Hippocampal formation (tissue), 2 donors: ENCODE data around the gene QSOX2.
"Not testable (repeated sequence)": the region's sequence is repeated elsewhere in the genome, so short reads cannot be mapped to it uniquely, and the experiment has no call there.

Experiments used
- DNase-seq, 2 donors: peaks; one replicate each; lab custom pipeline; 2025; lab: John Stamatoyannopoulos, UW

Gene QSOX2

DNA sequence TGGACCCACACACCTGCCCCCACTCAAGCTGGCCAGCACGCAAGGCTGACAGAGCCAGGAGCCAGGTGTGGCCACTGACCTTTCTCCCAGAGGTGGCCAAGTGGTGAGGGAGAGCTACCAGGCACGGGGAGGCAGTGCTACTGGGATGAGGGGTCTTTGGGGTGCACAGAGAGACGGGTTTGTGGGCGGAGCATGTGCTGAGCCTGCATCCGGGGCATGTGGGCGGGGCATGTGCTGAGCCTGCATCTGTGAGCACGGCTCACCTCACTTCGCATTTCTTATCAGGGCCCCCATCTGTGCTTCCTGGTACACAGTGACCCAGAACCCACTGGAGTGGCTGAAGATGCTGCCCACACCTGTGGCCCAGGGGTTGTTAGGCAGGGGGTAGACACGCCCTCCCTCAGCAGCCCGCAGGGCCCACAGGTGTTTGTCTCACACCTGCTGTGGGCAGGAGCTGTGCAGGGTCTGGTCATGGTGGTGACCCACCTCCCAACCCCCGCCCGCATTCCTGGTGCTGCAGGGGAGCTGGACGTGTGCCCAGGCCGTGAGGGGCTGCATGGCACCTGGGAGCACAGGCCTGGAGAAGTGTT is 36.8 kb upstream of the QSOX2 start:
- DNase-seq, result no peak

DNA sequence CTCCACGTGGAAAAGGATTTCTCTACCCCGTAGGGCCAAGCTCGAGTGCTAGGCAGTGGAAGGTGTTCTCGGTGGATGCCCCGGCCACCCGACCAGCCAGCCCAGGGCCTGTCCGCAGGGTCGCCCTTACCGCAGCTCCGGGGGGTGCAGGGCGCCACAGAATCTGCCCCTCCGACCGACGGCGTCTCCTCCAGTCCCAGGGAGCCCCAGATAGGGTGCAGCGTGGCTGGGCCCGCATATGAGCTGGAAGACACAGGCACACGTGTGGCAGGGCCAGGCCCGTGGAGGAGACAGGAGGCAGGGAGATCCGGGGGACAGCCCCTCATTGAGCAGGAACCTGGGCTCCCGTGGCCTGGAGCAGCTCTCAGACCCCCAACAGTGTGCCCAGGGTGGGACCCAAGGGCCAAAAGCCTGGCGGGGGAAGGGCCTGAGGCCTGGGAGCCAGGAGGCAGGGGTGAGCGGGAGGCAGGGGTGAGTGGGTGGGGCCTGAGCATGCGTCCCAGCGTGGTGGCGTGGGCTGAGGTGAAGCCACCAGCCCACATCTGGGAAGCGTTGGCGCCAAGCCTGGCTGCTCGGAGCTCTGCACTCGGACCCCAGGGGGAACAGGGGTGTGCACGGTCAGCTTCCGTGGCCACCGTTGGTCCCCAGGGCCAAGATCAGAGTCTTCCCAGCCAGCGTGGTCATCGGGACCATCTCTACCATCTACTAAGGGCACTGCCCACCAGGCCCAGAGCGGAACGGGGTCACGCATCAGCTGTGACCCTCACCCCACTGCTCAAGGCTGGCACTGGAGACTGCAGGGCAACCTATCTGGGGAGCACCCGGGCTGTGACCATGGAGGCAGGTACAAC is 36.0 kb upstream of the QSOX2 start:
- no peak for DNase-seq

DNA sequence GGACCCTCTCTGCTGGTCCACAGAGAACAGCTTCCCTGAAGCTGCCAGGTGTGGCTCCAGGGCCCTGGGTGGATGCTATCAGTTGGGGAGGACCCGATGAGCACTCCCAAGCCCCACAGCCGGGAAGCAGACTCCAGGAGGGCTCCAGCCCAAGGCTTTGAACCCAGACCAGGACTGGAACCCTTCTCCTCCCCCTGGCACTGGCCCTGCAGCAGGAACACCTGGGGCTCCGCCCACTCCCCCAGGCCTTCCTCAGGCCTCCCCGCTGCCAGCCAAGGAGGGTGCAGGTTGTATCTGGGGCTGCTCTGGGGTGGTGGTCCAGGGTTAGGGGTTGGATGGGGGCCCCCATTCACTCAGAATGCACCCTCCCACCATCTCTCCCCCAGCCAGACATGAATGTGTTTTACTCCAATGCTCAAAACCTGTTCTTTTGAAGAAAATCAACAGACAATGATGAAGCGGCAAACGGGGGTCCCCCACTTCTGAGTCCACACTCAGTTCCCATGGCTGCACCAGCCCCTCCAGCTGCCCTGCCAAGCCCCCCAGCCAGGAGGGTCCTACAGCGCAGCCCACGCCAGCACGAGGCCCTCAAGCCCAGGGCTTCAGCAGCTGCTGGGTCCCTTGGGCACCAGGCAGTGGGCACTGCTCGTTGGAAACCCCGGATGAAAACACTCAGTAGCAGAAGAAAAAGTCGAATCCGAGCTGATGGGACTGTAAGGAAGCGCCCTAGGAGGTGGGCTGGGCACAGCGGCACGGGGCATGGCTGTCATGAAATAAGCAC is 35.1 kb upstream of the QSOX2 start:
- DNase-seq, result no peak

DNA sequence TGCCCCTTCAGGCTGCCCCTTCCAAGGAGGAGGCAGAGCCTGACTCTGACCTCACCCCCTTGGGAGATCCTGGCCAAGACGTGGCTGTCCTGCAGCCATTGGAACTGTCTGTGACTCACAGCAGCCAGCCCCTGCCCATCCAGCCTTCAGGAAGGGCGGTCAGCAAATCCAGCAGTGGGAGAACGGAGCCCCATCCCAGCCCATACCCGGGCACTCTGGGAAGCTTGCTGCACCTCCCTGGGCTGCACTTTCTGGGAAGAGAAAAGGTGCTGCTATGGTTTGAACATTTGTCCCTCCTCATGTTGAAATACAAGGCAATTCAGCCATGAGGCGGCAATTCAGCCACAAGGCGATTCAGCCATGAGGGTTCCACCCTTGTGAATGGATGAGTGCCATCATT is 33.9 kb upstream of the QSOX2 start:
- DNase-seq, result no peak

DNA sequence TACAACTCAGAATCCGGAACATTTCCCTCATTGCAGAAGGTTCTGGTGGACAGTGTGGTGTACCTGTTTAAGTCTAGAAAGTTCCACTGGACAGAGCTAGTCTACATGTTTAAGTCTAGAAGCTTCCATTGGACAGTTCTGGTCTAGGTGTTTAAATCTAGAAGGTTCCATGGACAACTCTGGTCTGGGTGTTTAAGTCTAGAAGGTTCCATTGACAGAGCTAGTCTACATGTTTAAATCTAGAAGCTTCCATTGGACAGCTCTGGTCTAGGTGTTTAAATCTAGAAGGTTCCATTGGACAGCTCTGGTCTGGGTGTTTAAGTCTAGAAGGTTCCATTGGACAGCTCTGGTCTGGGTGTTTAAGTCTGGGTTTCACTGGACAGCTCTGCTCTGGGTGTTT is 33.3 kb upstream of the QSOX2 start:
- no peak for DNase-seq

DNA sequence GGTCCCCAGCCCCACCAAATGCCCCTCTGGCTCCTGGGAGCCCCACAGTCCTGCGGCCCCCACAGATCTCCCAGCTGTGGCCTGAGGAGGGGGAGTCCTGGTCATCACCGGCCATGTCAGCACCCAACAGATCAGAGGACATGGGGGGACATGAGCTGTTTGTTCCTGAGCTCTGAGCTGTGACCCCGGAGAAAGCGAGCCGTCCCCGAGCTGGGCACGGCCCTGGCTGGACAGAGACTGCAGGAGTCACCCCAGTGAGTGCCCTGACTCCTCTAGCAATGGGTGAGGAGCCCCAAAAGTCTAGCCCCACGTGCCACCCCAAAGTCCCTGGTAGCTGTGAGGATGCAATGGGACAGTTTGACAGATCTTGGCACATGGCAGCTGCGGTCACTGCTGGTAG is 32.6 kb upstream of the QSOX2 start:
- no peak for DNase-seq

DNA sequence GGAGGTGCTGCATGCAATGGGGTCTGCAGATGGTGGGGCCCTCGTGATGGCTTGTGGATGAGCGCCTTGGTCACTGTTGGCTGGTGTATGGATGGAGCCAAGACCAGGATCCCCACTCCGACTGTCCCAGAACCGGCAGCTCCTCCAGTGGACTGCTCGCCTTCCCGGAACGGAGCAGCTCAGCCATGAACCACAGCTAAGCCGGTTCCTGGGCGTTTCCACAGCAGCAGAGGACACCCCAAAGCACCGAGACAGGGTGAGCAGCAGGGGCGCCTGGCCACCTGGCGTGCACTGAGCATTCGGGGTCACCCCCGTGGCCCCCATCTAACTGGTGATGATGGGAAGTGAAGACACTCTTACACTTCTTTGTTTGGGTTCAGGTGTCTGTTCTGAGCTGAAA is 32.1 kb upstream of the QSOX2 start:
- DNase-seq, result no peak

DNA sequence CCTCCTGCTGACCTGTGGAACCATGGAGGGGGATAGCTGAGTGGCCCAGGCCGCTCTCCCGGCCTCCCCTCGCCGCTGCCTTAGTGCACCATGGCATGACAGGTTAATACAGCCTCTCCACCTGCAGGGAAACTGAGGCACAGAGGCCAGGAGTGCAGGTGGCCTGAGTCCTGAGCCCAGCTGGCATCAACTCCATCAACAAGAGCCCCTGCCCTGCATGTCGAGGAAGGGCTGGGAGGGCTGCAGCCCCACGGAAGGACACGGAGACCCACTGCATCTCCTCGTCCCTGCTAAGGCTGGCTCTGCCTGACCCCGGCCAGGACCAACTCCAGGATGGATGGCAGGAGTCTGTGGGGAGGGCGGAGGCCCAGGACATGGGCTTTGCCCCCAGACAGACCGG is 31.1 kb upstream of the QSOX2 start:
- no peak for DNase-seq

DNA sequence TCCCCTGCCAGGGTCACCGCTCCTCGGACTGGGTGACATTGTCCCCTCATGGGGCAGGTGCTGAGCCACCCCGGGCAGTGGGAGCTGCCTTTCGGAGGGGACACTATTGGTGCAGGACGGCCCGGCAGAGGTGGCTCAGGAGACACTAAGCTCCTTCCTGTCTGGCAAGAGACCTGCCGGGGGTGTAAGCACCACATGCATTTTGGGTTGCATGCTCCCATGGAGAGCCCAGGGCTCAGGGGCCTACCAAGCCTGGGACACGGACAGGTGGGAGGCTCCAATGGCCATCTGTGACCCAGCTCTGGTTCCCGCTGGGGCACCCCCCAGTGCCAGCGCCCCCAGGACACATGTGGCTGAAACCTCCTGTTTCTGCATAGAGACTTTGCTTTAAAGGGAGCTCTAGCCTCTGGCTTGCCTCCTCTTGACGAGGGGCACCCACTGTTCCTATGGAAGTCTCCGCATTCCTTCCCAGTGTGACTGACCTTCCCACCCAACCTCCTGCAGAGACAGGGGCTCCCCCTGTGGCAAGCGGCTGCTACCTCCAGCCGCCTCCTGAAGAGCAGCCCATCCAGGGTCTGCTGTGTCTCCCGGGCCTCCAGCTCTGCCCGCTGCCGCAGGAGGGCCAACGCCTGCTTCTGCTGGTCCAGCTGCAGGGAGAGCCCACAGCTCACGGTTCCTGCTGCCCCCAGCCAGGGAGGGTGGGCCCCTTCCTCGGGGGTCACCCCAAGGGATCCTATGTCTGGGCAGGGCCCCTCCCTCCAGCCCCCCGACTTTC is 30.2 kb upstream of the QSOX2 start:
- DNase-seq, result no peak

DNA sequence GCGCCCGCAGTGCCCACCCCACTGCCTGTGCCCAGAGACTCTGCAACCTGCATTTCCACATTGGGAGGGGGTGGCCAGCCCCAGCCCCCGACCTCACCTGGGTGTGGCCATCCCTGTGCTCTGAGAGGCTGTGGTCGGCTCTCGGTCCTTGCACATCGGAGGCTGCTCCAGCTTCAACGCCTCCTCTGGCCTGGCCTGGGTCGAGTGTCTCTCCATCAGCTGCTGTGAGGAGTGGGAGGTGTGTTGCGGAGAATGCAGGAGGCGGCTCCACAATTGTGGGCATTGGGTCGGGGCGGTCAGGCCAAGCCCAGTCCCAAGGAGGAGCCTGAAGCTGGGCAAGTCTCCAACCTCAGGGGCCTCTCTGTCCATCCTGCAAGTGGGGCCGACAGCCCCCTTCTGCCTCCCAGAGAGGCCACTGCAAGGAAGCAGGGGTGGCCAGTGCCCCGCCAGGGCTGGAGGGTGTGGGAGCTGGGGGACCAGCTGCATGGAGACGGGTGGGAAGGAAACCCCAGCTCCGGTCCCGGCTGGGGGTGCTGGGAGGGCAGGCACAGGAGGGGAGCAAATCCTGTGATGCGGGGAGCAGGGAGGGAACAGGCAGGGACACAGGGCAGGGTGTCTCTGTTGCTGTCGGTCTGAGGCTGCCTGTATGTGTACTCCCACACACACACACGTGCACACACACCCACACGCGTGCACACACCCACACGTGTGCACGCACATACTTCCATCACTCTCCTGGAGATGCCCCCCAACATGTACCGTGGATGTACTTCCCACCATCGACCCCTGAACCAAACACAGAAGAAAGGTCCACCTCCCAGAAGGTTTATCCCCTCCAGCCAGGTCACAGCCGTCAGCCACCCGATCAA is 29.4 kb upstream of the QSOX2 start:
- no peak for DNase-seq

DNA sequence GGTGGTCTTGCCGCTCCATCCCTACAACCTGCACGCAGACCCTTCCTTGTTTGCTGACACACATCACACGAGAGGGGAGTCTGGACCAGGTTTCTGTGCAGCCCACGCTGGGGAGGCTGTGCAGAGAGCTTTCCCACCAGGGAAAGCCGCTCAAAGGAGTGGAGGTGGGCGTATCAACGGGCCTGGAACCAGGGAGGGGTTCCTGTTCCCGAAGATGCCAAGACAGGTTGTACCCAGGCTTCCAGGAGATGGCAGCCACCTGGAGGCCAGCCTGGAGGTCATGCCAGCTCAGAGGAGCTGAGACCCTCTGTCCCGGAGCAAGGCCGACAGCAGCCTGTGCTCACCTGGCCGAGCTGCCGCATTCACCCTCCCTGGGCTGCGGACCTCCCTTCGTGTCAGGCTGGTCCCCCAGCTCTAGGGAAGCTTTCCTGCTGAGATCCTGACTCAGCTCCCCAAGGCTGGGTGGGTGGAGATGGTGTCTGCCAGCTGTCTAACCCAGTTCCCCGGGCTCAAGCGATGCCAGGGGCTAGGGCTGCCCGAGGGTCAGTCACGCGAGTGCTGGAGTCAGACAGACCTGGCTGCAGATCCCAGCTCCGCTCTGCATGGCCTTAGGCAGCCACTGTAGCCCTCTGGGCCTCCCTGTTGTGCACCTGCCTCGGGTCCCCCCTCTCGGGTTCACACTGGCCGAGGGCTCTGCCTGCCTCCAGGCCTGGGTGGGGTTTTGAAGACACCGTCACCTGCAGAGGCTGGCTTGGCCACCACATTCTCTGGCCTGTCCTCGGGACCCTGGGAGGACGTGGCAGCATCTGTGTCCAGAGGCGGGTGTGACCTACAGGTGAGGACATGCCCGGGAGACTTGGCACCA is 28.5 kb upstream of the QSOX2 start:
- DNase-seq, result no peak

DNA sequence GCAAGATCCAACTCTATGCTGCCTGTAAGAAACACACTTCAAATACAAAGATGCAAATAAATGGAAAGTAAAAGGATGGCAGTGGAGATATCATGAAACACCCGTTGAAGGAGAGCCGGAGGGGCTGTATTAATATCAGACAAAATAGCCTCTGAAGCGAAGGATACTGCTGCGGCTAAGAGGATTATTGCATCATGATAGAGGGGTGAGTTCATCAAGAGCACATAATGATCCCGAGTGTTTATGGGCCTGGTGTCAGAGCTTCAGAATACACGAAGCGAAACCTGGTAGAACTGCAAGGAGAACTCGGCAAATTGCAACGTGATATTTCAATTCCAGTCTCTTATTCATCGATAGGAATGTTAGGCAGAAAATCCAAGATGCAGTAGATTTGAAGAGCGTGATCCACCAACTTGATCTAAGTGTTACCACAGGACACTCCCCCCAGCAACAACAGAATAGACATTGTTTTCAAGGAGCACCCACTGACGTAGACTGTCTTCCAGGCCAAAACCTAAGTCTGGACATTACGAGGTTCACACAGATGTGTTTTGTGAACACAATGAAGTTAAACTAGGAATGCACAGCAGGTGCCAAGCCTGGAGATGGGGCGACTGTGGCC is 27.7 kb upstream of the QSOX2 start:
- DNase-seq, result no peak

DNA sequence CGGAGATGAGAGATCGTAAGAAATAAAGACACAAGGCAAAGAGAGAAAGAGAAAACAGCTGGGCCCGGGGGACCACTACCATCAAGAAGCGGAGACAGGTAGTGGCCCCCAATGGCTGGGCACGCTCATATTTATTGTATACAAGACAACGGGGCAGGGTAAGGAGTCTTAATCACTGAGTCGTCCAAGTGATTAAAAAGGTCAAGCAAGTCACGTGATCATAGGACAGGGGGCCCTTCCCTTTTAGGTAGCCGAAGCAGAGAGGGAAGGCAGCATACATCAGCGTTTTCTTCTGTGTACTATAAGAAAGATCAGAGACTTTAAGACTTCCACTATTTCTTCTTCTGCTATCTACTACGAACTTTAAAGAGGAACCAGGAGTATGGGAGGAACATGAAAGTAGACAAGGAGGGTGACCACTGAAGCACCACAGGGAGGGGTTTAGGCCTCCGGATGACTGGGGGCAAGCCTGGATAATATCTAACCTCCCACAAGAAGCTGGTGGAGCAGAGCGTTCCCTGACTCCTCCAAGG is 24.6 kb upstream of the QSOX2 start:
- DNase-seq, result peak in 1 of 2 donors; percentile 4

DNA sequence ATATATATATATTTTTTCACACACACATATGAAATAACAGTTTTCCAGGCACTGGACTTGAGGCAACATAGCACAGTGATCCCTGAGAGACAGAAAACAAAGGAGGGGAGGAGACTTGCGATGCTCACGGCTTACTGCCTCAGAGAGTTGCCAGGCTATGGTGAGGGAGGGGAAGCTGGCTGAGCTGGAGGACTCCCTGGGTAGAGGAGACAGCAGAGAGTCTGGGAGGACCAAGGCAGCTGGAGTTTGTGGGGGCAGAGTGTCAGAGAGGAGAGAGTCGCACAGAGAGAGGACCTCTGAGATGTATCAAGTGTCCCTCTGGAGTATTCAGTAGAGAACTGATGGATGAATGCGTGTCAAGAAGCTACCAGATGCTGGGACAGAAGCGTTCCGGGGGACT is 23.1 kb upstream of the QSOX2 start:
- no peak for DNase-seq

DNA sequence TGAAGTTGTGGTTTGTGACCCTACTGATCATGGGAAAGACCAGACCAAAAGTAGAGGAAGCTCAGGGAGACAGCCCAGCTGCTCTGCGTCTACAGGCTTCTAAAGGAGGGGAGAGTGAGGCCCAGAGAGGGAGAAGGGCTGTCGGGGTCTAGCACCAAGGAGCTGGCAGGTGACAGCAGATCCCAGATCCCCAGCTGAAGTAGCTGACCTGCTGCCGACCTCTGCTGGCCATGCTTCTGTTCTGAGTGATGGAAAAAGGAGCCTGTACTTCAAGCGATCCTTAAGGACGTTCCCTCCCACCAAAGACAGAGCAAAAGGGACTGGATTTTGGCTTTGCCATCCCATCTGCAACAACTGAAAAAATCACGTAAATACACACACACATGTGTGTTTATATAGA is 22.7 kb upstream of the QSOX2 start:
- DNase-seq, result no peak

DNA sequence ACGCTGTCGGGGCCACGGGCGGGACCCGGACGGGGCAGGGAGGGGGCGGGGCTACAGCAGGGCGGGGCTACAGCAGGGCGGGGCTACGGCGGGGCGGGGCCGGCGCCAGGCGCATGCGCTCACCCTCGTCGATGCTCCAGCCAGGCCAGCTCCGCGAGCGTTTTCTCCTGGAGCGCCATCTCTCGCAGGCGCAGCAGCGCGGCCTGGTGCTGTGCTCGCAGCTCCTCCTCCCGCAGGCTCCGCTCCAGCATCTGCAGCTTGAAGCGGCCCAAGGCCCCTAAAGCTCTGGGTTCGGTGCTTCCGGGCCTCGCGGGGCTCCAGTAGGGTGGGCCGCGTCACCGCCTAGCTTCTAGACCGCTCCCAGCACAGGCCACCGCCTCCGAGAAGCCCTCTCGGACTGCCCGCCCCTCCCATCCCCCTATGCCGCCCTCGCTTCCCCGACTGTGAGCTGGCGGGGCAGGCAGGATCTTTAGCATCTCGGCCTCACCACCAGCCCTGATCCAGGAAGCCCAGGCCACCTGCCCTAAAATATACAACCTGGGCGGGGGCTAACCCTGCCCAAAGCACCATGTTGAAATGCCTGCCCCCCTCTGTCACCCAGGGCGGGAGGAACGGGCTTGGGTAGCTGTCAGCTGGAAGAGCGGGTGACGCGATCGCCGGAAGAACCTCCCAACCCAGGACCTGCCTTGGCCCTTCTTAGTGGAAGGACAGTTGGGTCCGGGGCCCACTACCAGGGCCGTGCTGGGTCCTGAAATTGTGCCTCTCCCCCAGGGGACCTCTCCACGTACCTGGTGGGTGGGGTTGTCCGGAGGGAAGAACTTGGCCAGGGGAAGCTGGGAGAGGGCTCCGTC is 21.9 kb upstream of the QSOX2 start:
- peak; percentile 73 to 75 for DNase-seq

DNA sequence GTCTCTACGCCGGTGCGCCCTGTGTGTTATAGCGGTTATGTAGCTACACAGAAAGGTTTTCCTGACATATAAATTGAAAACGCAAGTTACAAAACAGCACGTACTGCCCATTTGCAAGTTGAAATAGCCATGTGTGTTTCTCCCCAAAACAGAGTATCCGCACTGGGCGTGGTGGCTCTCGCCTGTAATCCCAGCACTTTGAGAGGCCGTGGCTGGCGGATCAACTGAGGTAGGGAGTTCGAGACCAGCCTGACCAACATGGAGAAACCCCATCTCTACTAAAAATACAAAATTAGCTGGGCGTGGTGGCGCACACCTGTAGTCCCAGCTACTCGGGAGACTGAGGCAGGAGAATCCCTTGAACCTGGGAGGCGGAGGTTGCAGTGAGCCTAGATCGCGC is 21.0 kb upstream of the QSOX2 start:
- DNase-seq, result not testable (repeated sequence)

DNA sequence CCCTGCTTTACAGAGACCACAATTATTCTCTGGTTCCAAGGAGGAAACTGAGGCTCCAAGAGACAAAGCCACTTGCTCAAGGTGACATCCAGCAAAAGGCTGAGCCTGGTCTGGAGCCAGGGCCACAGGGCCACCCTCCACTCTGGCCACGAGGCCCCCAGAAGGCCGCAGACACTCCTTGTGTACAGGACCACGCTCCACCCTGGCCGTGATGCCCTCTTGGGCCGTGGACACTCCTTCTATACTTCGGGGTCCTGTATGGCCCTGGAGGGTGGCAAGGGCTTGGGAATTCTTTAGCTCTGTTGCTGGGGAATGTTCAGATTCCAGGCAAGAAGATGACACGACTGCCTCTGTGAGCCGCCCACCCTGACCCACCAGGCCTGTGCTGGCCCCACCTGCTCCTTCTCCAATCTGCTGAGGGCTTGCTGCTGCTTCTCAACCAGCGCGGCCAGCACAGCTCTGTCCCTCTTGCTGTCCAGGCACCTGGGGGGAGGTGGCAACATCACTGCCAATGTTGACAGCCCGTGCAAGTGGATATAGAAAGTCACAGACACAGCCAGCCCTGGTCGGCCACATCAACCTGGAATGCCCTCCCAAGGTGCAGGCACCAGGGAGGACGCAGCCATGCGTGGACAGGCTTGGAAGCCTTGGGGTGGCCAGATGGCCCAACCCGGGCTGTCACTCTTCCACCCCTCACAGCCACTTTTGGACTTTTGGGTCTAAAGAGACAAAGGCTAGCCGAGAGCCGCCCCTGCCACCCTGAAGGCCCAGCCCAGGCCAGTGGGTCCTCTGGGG is 20.1 kb upstream of the QSOX2 start:
- DNase-seq, result no peak
